HL-60 (cell line): ENCODE measurements around the gene MIF4GD.
"Not testable (repeated sequence)": the region's sequence is repeated elsewhere in the genome, so short reads cannot be mapped to it uniquely, and the experiment has no call there.

Experiments used
- DNase-seq, 2 experiments: peaks; one replicate each; pipeline ENCODE4 v3.0.0-alpha.2; 2010 to 2020; ENCODE audit warnings: low read depth in 1 of 2, low spot score in 1 of 2
- H3K27ac ChIP-seq: fragments of 250-450 bp; sonication (Bioruptor Pico); replicated peaks from 2 replicates; pipeline ENCODE4 v1.5.1; 2020; ENCODE audit warnings: mild to moderate bottlenecking, moderate library complexity
- H3K27me3 ChIP-seq: fragments of 250-450 bp; sonication (Bioruptor Pico); 2 replicates; pipeline ENCODE4 v1.5.1; 2021; ENCODE audit warnings: mild to moderate bottlenecking, moderate library complexity; ENCODE audit not compliant: insufficient read depth, poor library complexity, severe bottlenecking
- H3K4me3 ChIP-seq: replicated peaks from 2 replicates; pipeline ENCODE4 v1.5.1; 2011; ENCODE audit warnings: mild to moderate bottlenecking, control low read depth, low read length; ENCODE audit not compliant: insufficient read depth
- CTCF ChIP-seq: IDR thresholded peaks from one replicate; pipeline ENCODE4 v1.5.1; 2011; ENCODE audit warnings: low read length, control low read depth, inconsistent platforms; ENCODE audit not compliant: insufficient read depth
- GABPA ChIP-seq: IDR thresholded peaks from 2 replicates; pipeline ENCODE4 v1.6.1; 2012; ENCODE audit warnings: low read depth
- POLR2AphosphoS5 ChIP-seq: IDR thresholded peaks from 2 replicates; pipeline ENCODE4 v1.6.1; 2012; ENCODE audit warnings: low read depth
- REST ChIP-seq: IDR thresholded peaks from 2 replicates; pipeline ENCODE4 v1.6.1; 2012; ENCODE audit warnings: low read depth; ENCODE audit not compliant: insufficient replicate concordance
- SPI1 ChIP-seq: IDR thresholded peaks from 2 replicates; pipeline ENCODE4 v1.6.1; 2012; ENCODE audit warnings: low read depth, mild to moderate bottlenecking, borderline replicate concordance

The MIF4GD gene

GRCh38 chr17:75301502-75302206, 30.6 kb upstream of the MIF4GD start:
- Histone ChIP-seq H3K4me3 (no peak overlapping the region), H3K27ac (no peak overlapping the region), H3K27me3 (no peaks in the 10 kb centered on the region)
- peak in 1 of 2 experiments; percentile 58 for DNase-seq
- TF ChIP-seq SPI1 = no peak
- no peak for TF ChIP-seq GABPA
- no peak for TF ChIP-seq REST
- no peak for TF ChIP-seq POLR2AphosphoS5
- no peak for TF ChIP-seq CTCF

GRCh38 chr17:75301049-75301448, 30.0 kb upstream of the MIF4GD start:
- no peak for DNase-seq
- Histone ChIP-seq H3K27ac (no peak overlapping the region), H3K4me3 (no peak overlapping the region), H3K27me3 (no peaks in the 10 kb centered on the region)
- TF ChIP-seq GABPA (no peak), REST (no peak)

GRCh38 chr17:75300280-75300679, 29.2 kb upstream of the MIF4GD start:
- DNase-seq = no peak
- no peak for TF ChIP-seq POLR2AphosphoS5
- TF ChIP-seq CTCF = no peak
- H3K27me3 ChIP-seq = no peaks in the 10 kb centered on the region
- no peak overlapping the region for H3K27ac ChIP-seq
- no peak overlapping the region for H3K4me3 ChIP-seq

GRCh38 chr17:75295201-75296158, 24.4 kb upstream of the MIF4GD start:
- TF ChIP-seq SPI1 (peak; percentile 76; the same call in 1 of the 2 replicates), CTCF (no peak)
- Histone ChIP-seq H3K27ac (peak overlapping the region; percentile 77), H3K4me3 (no peak overlapping the region), H3K27me3 (no peaks in the 10 kb centered on the region)
- DNase-seq = peak in 1 of 2 experiments; percentile 64

- H3K27ac ChIP-seq = peak overlapping the region; percentile 40
Measured at GRCh38 chr17:75292810-75293448, 21.9 kb upstream of the MIF4GD start.

More at GRCh38 chr17:75292810-75293448, 21.9 kb upstream of the MIF4GD start:
- DNase-seq = peak in 1 of 2 experiments; percentile 80
- not testable (repeated sequence) for H3K4me3 ChIP-seq, H3K27me3 ChIP-seq
